Stimulated activated CD8-positive, alpha-beta memory T cell treated with anti-CD3 and anti-CD28 coated beads, Interleukin-15, amount 100 ng/mL, for 4 hours (primary cell): ENCODE measurements around the gene AGBL3.
A peak's percentile ranks its signal among the peaks of the same experiment; 100 is the strongest.
"Not testable (repeated sequence)": the region's sequence is repeated elsewhere in the genome, so short reads cannot be mapped to it uniquely, and the experiment has no call there.

Source experiments
- DNase-seq, 2 donors: peaks; one replicate each; pipeline ENCODE4 v3.0.0-alpha.2; 2020; ENCODE audit warnings: low read depth in 2 of 2

AGBL3 gene

DNA sequence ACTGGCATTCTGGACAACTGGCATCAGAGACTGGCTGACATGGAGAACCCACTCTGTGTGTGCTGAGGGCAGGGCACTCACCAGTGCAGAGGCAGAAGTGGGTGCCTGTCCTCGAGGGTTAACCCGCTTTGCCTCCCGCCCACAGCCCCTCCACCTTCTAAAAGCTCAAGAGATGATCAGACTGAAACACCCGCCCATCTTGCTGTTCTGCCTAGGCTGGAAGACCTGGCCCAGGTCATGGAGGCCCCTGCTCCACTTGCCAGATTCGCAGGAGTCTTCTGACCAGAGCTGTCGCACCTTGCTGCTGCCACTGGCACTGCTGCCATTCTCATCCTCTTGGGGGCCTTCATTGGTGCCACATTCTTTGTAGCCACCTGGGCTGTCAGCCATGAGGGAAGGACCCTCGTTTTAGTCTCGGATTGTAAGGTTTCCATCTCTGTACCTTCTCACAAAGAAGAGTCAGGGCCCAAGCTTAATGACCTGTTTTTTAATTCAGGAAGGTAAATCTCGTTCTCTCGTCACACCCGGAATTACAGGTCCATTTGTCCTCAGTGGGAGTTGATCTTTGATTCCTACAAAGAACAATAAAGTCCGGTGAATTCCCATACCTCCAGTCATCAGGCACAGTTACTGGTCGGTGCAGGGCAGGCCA, 182.3 kb downstream of the AGBL3 start:
- DNase-seq, result no peak

DNA sequence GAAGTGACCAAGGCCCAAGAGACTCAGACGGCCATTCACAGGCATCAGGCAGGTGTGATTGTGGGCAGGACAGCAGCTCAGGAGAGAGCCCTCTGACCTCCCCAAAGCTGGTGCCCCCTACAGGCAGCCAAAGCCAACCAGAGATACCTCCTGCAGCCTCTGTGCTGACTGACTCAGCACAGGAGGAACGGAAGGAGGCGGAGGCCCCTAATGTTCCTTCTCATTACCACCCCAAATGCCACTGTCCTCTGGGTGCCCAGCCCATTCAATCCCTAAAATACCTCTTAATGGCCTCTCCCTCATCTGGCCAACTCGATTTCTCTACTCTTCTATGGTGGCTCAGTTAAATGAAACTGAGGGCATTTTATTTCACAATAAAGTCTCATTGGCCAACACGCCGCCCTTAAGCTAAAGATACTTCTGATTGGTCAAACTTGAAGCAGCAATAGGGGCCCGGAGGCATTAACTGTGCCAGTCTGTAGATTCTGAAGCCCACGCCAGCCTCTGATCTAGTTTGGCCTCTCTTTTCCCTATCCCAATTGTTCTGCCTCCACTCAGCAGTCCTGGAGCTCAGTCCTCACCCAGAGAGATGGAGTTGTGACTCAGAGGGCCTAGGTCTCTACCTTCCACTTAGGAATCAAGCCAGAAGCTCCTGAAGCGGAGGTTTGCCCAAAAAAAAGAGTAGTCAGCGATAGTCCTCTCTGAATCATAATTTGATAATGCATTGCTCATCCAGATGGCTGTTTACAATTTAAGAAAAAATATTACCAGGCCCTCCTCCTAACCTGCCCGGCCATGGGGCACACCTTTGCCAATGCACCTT, 183.0 kb downstream of the AGBL3 start:
- DNase-seq, result peak in 1 of 2 donors; percentile 37

DNA sequence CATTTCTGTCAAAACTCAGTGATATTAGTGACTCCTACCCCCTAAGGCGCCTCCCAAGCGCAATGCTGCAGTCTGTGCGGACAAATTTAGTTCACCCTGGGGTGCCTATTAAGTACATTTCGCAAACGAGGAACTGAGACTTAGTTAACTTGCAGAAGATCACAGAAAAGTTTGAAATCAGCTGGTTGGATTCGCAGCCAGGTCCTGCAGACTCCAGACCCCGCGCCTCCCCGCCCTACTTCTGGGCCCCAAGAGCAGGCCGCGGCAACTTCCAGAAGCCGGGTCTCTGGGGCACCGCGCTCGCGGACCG, 183.6 kb downstream of the AGBL3 start:
- no peak for DNase-seq

DNA sequence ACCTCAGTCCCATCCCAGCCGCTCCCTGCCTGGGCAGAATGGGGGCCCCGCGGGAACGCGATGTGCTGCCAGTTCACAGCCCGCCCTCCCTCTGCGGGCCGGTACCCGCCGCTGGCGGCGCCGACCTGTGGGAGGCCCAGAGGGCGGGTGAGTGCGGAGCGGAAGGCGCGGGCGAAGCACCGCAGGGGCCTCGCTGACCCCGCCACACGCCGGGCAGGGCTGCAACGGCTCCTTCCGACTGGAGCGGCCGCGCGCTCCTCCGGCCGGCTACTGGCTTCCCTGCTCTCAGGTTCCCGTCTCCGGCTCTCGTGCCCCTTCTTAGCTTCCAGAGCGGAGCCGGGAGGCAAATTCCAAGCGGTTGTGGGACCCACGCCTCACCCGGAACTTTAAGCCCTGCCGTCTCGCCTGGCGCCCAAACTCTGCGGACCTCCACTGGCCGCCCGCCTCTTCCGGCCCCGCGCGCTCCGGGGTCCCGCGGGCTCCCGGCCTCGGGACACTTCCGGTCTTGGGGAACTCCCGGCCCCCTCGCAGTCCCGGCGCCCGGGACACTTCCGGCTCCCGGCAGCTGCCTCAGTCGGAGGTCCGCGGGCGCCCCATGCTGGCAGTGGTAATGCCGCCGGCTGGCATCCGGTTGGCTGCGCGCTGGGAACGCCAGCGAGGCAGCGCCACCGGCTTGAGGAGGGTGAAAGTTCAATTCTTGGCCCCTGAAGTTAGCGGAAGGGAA, 184.1 kb downstream of the AGBL3 start, which contains the start of gene CYREN:
Gene CYREN, minus strand, starts transcription at position 434 of the 724 bp plus-strand sequence. CDS start 1,785 bp downstream, outside the sequence.
- DNase-seq, result peak; percentile 79 to 87

DNA sequence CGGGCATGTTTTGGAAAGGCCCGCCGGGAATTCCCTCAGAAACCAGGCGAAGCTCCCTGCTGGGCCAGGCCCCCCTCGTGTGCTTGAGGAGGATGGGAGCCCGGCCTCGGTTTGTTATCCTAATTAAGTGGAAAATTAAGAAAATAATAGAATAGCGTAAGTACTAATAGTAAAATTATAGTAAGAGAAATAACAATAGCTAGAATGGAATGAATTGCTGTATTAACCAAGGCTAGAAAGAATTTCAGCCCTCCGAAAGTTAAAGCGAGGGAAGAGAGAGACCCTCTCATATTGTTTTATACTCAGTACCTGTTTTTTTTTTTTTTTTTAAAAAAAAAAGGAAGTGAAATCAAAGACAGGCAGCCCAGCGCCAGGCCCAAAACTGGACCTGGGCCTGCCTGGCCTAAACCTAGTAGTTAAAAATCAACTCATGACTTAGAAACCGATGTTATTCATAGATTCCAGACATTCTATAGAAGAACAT, 184.7 kb downstream of the AGBL3 start:
- DNase-seq, result not testable (repeated sequence)

DNA sequence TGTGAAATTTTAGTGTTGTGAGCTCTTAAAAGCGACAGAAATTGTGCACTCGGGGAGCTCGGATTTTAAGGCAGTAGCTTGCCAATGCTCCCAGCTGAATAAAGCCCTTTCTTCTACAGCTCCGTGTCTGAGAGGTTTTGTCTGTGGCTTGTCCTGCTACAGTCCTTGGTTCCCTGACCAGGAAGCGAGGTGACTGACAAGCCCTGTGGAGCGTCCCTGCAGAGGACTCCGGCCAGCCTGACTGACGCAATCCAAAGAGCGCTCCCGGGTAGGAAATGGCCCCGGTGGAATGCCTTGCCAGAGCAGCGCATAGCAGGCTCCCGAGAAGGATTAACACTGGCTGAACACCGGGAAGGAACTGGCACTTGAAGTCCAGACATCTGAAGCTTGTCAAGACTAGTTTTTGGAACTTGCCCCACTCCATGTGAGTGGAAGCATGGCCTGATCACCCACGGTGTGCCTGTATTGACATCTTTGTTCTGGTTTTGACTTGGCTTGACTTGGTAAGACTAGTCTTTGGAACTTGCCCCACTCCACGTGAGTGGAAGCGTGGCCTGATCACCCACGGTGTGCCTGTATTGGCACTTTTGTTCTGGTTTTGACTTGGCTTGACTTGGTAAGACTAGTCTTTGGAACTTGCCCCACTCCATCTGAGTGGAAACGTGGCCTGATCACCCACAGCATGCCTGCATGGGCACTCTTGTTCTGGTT, 185.4 kb downstream of the AGBL3 start:
- DNase-seq, result not testable (repeated sequence)

DNA sequence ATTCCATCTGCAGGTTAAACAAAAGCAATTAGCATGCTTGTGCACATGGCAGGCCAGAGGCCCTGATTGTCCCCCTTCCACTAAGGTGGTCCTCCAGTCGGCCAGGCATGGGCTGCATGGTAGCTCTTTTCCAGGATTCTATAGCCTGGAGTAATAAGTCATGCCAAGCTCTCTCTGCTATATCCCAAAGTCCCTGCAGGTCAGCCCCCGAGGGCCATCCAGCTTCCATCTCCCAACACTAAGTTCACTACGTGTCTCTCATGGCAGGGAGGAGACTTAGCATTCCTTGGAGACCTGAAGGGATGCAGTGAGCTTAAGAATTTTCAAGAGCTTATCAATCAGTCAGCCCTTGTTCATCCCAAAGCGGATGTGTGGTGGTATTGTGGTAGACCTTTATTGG, 187.6 kb downstream of the AGBL3 start:
- not testable (repeated sequence) for DNase-seq

DNA sequence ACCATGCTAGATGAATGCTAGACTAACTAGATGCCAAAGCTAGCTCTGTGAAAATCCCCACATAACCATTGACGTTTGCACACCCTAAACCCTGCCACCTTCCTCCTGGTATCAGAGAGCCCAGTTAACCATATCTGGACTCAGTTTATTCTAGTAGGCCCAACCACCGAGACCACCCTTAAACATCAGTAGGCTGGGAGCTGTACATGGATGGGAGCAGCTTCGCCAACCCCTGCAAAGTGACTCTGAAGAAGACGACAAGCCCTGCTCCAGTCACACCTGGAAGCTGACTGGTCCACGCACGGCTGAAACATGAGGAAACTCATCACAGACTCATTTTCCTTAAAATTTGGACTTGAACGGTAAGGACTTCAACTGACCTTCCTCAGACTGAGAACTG, 188.6 kb downstream of the AGBL3 start:
- DNase-seq, result no peak

DNA sequence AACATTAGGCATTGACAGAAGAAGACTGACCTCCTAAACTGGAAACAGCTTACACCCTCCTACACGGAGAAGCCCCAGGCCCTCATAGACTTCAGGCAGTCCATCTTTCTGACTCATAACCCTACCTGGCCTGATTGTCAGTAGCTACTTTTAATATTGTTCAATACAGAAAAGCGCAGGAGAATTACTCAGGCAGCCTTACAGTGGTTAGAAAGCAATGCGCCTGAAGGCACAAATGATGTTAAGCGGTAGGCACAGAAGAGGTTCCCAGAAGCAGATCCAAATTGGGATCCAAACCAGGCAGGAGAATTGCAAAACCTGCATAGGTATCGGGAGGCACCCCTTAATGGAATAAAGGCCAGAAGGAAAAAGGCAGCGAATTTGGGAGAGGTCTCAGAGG, 189.6 kb downstream of the AGBL3 start:
- DNase-seq, result no peak

DNA sequence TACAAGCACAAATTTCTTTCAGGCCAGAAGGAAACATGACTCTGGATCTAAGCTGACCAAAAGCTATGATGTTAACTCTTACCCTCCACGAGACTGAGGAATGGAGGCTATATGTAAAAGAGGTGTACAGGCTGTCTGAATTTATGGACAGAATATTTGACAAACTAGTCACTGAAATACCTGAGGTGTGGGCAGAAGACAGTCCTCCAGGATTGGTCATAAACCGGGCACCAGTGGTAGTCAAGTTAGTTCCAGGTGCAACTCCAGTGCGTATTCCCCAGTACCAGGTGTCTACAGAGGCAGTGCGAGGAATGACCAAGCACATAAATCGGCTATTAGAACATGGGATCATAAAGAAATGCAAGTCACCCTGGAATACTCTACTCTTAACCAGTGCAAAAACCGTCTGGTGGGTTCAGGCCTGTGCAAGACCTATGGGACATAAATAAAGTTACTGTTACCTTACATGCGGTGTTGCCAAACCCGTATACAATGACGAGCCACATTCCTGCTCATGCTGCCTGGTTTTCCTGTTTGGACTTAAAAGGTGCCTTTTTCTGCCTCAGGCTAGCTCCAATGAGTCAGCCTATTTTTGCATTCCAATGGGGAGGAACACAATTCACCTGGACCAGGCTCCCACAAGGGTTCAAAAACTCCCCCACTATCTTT, 190.9 kb downstream of the AGBL3 start:
- no peak for DNase-seq

DNA sequence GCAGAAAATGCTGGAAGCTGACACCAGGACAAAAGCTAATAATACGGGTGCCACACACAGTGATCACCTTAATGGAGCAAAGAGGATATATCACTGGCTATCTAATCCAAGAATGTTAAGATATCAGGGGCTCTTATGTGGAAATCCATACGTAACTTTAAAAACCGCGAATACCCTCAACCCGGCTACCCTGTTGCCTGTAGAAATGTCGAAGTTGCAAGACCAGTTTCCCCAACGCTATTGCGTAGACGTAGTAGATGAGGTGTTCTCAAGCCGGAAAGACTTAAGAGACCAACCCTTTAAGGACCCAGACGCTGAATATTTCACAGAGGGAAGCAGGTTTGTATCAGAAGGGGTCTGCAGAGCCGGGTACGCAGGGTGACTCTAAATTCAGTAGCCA, 192.1 kb downstream of the AGBL3 start:
- no peak for DNase-seq

DNA sequence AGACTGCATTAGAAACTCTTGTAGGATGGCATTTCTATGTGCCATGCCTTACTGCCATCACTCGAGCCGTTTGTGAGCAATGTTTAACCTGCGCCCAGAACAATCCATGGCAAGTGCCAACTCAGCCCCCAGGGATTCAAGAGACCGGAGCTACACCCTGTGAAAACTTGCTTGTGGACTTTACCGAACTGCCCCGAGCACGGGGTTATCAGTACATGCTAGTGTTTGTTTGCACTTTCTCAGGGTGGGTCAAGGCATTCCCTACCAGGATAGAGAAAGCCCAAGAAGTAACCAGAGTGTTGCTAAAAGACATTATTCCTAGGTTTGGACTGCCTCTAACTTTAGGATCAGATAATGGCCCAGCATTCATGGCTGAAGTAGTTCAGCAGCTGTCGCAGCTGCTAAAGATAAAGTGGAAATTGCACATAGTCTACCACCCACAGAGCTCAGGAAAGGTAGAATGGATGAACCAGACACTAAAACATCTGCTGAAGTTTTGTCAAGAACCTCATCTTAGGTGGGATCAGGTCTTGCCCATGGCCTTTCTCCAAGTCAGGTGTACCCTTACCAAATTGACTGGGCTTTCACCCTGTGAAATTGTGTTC, 193.1 kb downstream of the AGBL3 start:
- DNase-seq, result no peak

DNA sequence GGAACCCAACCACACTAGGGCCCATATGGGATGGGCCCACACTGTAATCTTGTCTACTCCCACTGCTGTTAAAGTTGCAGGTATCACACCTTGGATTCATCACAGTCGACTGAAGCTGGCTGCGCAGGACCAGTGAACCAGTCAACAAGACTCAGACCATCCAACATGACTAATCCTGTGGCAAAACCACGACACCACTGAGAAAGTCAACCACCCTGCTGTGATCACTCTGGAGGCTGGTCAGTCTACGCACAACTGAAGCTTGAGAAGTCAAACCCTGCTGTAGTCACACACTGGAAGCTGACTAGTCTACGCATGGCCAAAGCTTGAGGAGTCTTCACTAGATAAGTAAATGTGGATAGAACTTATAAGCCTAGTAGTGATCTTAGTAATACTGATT, 193.8 kb downstream of the AGBL3 start:
- DNase-seq, result no peak

DNA sequence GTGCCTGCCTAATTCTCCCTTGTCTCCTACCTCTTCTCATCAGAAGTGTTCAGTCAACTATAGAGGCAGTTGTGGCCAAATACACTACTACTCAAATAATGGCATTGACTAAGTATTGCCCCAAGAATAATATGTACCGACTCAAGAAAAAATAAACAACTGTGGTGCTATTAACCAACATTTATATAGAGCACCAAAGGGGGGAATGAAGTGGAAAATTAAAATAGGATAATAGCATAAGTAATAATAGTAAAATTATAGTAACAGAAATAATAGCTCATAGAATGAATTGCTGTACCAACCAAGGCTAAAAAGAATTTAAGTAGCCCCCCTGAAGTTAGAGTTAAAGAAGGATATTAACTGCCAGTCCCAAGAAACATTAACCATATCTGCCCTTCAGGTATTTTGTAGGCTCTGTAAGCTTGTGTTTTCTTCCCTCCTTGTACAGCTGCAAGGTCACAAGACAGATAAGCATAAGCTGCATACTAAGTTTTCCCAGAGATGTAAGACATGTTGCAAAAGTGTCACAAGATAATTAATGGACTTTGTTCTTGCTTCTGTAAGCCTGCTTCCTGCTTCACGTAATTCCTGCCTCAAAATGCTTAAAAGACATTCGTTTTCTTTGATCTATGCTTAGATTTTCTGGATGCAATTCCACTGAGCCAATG, 195.1 kb downstream of the AGBL3 start:
- no peak for DNase-seq

DNA sequence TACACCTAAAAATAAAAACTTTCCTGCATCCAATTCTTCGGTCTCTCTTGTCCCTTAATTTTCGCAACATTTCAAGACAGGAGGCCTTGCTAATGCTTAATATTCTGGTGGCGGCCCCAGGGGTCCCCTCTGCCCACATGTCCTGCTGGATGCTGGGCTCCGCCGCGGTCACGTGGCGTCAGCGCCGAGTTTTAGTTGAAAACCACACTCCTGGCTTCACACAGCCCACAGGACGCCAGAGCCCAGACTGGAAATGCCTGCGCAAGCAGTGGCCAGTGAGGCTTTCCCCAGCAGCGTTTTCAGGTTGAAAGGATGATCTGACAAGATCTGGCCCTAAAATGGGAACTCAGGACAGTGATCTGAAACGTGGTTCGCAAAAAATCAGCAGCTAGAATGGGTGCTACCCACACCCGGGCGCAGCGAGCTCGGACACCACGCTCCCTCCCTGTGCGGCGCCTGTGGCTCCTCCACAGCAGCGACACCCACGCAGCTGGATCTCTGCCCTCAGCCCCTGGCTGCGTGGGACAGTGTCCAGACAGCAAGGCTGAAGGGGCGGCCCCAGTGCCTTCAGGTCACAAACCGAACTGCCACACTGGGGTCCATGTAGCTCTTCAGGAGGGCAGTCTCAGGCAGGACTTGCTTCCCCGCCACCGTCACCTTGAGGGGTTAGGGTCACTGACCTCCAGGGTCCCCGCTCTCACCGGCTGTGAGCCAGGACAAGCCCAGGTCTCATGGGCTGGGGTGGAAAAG, 195.8 kb downstream of the AGBL3 start:
- no peak for DNase-seq

DNA sequence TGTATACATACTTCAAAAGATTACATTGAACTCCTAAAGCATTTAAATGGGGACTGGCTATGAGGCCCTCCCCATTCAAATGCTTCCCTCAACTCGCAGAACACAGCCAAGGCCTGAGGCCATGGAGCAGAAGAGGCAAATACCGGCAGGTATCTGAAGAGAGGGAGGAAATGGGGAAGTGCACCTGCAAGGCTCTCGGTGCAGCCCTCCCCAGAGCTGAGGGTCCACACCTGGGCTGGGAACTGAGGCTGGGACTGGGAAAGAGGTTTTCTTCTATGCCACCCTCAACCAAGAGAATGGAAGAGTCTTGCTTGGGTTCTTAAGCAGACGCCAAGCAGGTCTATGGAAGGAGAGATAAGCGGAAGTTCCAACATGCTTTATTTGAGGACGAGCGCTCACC, 197.2 kb downstream of the AGBL3 start:
- DNase-seq, result no peak

DNA sequence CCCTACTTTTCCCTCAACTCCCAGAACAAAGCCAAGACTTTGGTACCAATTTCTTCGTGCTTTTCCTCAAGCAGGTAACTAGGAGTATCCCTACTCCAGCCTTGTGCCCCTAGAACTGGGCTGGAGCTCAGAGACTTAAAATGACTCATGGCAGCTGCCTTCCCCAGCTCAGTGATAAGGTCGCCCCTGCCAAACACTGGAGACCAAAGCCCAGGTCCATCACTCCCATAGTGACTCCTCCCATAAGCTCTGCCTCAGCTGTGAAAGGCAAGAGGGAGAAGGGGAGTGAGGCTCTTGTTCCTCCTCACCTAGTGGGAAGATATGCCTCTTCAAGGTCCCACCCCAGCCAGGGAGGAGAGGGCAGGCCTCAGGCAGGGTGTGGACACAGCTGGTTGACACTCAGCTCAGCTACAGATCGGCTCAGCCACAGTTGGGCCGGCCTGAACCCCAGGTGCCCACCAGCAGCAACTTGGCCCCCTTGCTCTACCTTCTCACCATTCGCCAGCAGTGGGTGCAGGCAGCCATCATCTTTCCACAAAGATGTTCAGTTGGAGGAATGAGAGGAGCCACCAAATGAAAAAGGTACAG, 198.0 kb downstream of the AGBL3 start:
- no peak for DNase-seq
